ENCODE results near the gene PHF10.

The PHF10 gene

GRCh38 chr6:169669889-169670288 lies 54.4 kb downstream of the PHF10 start:
- no peak for FAIRE-seq

GRCh38 chr6:169669147-169669546 lies 55.2 kb downstream of the PHF10 start:
- FAIRE-seq, result no peak

- FAIRE-seq, result no peak
Measured at GRCh38 chr6:169668203-169668847, 56.0 kb downstream of the PHF10 start.

GRCh38 chr6:169667716-169668115 lies 56.6 kb downstream of the PHF10 start:
- no peak for FAIRE-seq

- no peak for FAIRE-seq
Measured at GRCh38 chr6:169666441-169666840, 57.9 kb downstream of the PHF10 start.

GRCh38 chr6:169665289-169665688 lies 59.0 kb downstream of the PHF10 start:
- FAIRE-seq, result no peak

GRCh38 chr6:169664227-169664626 lies 60.1 kb downstream of the PHF10 start:
- FAIRE-seq, result no peak

- FAIRE-seq, result no peak
Measured at GRCh38 chr6:169663468-169663867, 60.8 kb downstream of the PHF10 start.

GRCh38 chr6:169661391-169661756 lies 62.9 kb downstream of the PHF10 start:
- FAIRE-seq, result no peak

GRCh38 chr6:169660751-169661390 lies 63.4 kb downstream of the PHF10 start:
- no peak for FAIRE-seq

- FAIRE-seq, result no peak
Measured at GRCh38 chr6:169659820-169660610, 64.3 kb downstream of the PHF10 start.

GRCh38 chr6:169657284-169657610 lies 67.1 kb downstream of the PHF10 start:
- FAIRE-seq, result no peak

- no peak for FAIRE-seq
Measured at GRCh38 chr6:169656546-169657283, 67.6 kb downstream of the PHF10 start.

- no peak for FAIRE-seq
Measured at GRCh38 chr6:169654598-169655391, 69.5 kb downstream of the PHF10 start.
